T-helper 2 cell (primary cell): Measurements from ENCODE around the gene XPC.

Experiments
- DNase-seq, 5 experiments: peaks; one replicate each; pipeline versions ENCODE4 v3.0.0 to v3.0.0-alpha.2; 2012 to 2022

XPC gene

GRCh38 chr3:14206548-14207177 lies 28.3 kb upstream of the XPC start:
- DNase-seq: no peak

GRCh38 chr3:14204515-14205284 lies 26.3 kb upstream of the XPC start:
- DNase-seq: no peak

GRCh38 chr3:14203521-14204079 lies 25.2 kb upstream of the XPC start:
- peak in 3 of 5 experiments; percentile 5 to 61 (median 13) for DNase-seq

GRCh38 chr3:14202874-14203520 lies 24.6 kb upstream of the XPC start:
- no peak for DNase-seq

DNA sequence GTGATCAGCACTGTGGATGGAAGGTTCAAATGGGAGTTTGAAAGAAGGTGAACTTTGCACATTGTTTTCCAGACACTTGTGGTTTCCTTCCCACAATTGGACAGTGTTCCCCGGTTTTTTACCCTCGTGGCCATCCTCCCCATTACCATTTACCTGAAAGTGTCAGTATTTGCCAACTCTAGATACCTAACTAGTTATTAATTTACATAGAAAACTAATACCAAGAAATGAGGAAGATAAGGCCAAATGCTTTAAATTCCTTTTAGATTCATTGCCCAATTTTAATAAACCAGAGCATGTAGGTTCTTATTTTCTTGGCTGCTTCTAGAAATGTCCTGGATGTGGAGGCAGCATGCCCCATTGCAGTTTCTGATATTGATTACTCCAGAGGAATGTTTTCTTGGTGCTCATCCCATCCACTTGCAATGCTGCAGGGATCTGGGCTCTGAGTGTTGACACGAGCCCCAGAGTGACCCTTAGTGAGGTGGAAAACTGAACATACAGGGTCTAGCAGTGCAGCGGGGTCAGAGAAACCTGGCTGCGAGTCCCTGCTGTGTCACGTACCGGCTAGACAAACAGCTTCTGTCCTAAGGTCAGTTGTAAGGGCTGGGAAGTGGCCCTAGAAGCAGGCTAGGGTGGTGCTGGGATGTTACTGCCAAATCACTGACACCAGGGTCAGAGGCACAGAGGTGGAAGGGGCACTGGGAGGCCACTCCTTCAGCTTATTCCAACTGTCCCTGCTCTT lies 23.7 kb upstream of the XPC start:
- no peak for DNase-seq

DNA sequence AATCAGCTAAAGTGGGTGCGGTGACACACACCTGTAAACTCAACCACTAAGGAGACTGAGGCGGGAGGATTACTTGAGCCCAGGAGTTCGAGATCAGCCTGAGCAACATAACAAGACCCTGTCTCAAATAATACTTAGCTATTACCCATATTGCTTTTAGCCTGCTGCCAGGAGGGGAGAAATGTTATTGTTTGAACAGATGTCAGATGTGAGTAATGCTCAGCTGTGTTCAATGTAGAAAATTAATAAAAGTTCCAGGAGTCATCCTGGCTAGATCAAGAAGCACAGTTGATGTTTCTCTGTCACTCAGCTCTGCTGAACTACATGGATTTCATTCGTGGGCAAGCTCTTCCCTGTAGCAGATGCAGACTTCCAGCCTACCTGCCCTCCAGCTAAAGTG lies 22.4 kb upstream of the XPC start:
- no peak for DNase-seq

DNA sequence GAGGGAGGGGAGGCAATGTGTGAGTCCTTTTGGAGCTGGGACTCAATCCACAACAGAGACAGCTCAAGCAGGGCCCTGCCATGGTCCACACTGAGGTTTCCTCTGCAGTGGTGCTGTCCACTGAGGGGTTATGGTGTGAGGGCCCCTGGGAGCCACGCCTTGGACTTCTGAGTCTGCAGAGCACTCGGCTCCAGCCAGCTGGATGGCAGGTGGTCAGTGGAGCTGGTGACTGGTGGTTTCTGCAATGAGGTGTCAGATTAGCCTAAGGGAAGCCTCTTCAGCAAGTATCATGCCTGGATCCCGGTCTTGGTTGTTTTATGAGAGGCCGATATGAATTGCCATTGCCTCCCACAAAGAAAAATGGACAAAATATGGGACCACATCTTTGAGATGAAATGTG lies 21.9 kb upstream of the XPC start:
- no peak for DNase-seq

DNA sequence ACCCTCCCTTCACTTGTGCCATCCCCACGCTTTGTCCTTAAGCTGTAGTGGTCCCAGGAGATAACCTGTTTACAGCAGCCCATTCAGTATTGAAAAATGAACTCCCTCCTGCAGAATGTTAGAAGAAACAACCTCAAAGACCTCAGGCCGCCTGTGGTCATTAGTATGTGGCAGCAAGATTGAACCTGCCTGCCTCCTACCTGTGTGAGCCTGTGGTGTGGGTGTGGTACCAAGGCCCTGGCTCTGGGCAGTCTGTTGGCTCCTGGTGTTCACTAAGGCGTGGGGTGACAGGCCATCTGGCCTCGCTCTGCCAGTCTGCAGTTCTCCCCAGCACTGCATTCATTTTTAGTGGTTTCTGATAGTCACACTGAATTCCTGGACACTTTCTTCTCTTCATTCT lies 21.2 kb upstream of the XPC start:
- DNase-seq: no peak

GRCh38 chr3:14194865-14195264 lies 16.5 kb upstream of the XPC start:
- DNase-seq: no peak

DNA sequence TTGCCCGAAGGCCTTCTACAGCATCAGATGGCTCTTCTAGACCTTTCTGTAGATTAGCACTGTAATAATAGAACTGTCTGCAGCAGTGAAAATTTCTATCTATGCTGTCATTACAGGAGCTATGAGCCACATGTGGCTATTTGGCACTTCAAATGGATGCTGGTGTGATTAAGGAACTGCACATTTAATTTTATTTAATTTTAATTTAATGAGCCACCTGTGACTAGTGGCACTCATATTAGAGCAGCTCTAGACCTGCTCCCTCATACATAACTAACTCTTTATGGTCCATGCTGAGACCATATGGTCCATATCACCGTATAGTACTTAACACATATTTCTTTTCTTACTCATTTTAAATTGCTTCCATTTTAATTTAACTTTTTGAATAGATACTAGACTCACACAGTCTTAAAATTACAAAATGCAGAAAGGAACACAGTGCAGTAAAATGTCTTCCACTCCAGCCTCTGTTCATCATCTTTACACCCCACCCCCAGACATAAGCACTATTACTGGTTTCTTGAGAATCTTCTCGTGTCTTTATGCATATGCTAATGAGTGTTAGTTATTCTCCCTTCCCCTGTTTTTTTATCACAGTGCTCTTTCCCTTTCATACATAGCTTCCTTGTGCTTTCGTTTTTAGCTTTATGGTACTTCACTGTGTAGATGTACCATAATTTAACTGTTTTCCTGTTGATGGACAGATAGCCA lies 9.8 kb upstream of the XPC start:
- peak in 1 of 5 experiments; percentile 21 for DNase-seq

DNA sequence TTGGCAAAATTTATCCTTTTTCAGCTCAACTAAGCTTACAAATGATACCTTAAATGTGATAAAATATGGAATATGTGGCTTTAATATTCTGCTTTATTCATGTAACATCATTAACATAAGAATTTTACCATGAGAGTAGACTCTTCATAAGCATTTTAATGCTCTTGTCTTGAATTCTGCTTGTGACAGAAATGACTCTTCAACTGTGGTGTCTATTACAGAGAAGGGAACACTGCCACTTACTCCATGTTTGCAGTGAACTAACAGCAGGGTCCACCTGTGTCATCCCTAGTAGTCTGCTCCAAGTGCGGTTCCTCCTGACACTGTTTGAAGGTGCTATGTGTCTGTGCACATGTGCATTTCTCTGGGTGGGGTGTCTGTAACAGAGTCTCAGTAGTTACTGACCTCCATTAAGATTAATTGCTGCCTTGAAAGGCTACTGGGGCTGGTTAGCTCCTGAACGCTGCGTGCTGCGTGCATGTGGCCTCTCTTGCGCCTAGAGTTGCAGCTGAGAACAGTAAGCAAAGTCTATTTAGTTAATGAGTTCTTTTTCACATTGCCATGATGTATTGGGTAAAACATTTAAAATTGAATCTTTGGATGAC lies 8.6 kb upstream of the XPC start:
- DNase-seq: no peak

DNA sequence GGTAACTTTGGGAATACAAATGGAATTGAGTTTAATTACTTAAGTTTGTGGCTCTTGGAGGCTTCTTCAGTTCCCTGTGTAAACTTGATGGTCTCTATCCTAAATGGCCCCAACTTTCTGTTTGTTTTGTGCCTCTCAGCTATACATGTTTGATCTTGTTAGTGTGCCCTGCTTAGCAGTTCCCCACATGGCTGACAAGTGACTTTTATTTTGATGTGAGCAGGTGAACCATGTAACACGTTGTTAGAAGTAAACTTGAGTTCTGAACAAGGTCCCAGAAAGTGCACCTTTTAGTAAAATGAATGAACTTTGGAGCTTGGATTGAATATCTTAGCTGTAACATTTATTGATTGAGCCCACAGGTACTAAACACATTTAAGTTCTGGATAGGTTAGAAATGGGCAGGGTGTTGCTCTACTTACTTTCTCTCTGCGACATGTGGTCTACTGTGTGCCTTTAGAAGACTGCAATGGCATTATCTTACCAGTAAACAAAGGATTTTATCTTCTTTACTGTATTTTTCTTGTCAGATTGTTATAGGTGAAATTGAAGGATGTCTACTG lies 4.7 kb upstream of the XPC start:
- DNase-seq: no peak

- DNase-seq: no peak
These were observed 2.9 kb upstream of the XPC start for GRCh38 chr3:14181253-14181652.

- no peak for DNase-seq
These were observed 1.4 kb upstream of the XPC start for GRCh38 chr3:14179795-14180194.

- no peak for DNase-seq
These were observed 689 bp upstream of the XPC start for GRCh38 chr3:14179114-14179465.

- DNase-seq: no peak
These were observed 688 bp downstream of the XPC start for GRCh38 chr3:14177580-14178246.

DNA sequence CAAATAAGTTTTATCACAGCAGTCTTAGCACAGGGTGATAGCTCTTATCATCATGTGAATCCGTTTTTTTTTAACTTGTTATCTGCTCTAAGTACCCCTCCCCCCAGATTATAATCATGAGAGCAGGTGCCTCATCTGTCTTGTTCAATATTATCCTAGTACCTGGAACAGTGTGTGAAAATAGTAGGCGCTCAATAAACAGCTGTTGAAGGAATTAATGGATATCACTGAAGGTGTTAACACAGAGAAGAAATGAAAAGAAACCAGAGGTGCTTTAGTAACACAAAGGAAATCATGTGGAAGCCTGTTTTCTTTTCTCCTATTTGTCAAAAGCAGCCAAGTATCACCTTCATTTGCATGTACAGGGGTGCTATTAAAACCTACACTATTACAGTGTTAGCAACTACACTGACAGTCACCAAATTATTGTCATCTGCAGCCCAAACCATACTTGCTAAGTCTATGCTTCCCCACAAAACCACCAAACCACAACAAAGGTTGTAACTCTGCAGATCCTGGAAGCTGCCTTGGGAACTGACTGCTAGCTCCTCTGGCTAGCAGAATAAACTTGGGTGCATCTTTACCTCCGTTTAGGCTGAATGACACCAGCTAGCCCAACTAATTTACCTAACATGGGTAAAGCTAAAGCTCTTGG lies 2.9 kb downstream of the XPC start:
- DNase-seq: peak in 3 of 5 experiments; percentile 41 to 87 (median 76)

- DNase-seq: no peak
These were observed 3.9 kb downstream of the XPC start for GRCh38 chr3:14174483-14174882.

- DNase-seq: no peak
These were observed 5.9 kb downstream of the XPC start for GRCh38 chr3:14172496-14172895.

- DNase-seq: no peak
These were observed 7.8 kb downstream of the XPC start for GRCh38 chr3:14170531-14171159.
